Endothelial cell of umbilical vein (primary cell): Measurements from ENCODE around the gene ABCD1. TPM values are rescaled to one million over a fixed set of nuclear protein-coding genes. Genes with fewer than 3 reads are reported as not detected.

Source experiments
- BruUV-seq: library from RNA; stranded (reverse); fragments of 400-500 nt; replicated peaks from 2 replicates; lab custom pipeline; 2021; lab: Mats Ljungman, UMichigan
- CTCF ChIA-PET: fragments of 300-600, 350-600 bp; sonication (Branson Sonifier 250); formaldehyde crosslinking; loops from one replicate; lab custom pipeline; 2021; ENCODE audit warnings: antibody characterized with exemption, inconsistent platforms; lab: Charles Lee
- POLR2A ChIA-PET: fragments of 300-600, 350-600 bp; sonication (Branson Sonifier 250); formaldehyde crosslinking; loops from one replicate; lab custom pipeline; 2021; ENCODE audit warnings: antibody characterized with exemption, inconsistent platforms; lab: Charles Lee
- DNase-seq: peaks from one replicate; pipeline ENCODE4 v3.0.0-alpha.2; 2011; ENCODE audit warnings: low read depth, low spot score
- FAIRE-seq: peaks from 2 replicates; lab custom pipeline; 2011; peaks lifted over from hg19 to GRCh38; lab: Jason Lieb, UNC
- H2AFZ ChIP-seq: 2 replicates; pipeline ENCODE4 v1.6.0; 2012; ENCODE audit warnings: low read depth, low read length, control low read depth, inconsistent platforms
- H3K27ac ChIP-seq: 2 replicates; pipeline ENCODE4 v1.5.1; 2011; ENCODE audit warnings: low read depth, mild to moderate bottlenecking, control low read depth, low read length, moderate library complexity; ENCODE audit not compliant: insufficient read depth
- H3K27me3 ChIP-seq, 2 experiments: 2 replicates each; pipeline versions ENCODE4 v1.6.0 to v1.6.1; 2011; ENCODE audit warnings: low read length in 2 of 2, mixed read lengths in 1 of 2; ENCODE audit not compliant: control insufficient read depth in 2 of 2, insufficient read depth in 2 of 2
- H3K36me3 ChIP-seq, 2 experiments: 2 replicates in 1 of 2; 3 replicates in 1 of 2; pipeline ENCODE4 v1.5.1; 2011; ENCODE audit warnings: low read length in 2 of 2, mild to moderate bottlenecking in 1 of 2, moderate library complexity in 1 of 2; ENCODE audit not compliant: control insufficient read depth in 2 of 2, insufficient read depth in 2 of 2; ENCODE audit errors: extremely low read depth in 1 of 2
- H3K4me1 ChIP-seq: 3 replicates; pipeline ENCODE4 v1.5.1; 2011; ENCODE audit warnings: mild to moderate bottlenecking, low read length; ENCODE audit not compliant: control insufficient read depth, insufficient read depth; ENCODE audit errors: extremely low read depth
- H3K4me2 ChIP-seq: 2 replicates; pipeline ENCODE4 v1.6.1; 2011; ENCODE audit warnings: low read length, control low read depth, mixed read lengths; ENCODE audit not compliant: insufficient read depth
- H3K4me3 ChIP-seq, 3 experiments: fragments of 200-600 bp in 1 of 3; sonication (generic), shearing (Covaris generic) in 1 of 3; replicated peaks in 1 of 3; 2 replicates each; pipeline ENCODE4 v1.5.1; 2011 to 2016; ENCODE audit warnings: control low read depth in 3 of 3, low read length in 3 of 3, mild to moderate bottlenecking in 2 of 3, inconsistent platforms in 1 of 3, low read depth in 1 of 3, moderate library complexity in 1 of 3; ENCODE audit not compliant: insufficient read depth in 1 of 3
- H3K79me2 ChIP-seq: 2 replicates; pipeline ENCODE4 v1.6.0; 2012; ENCODE audit warnings: low read length, inconsistent platforms; ENCODE audit not compliant: control insufficient read depth, insufficient read depth
- H3K9ac ChIP-seq: replicated peaks from 2 replicates; pipeline ENCODE3; 2011; ENCODE audit warnings: low read length, control low read depth; ENCODE audit not compliant: insufficient read depth; ENCODE audit errors: extremely low read depth
- H3K9me1 ChIP-seq: replicated peaks from 3 replicates; pipeline ENCODE4 v1.6.0; 2011; ENCODE audit warnings: mild to moderate bottlenecking, low read length; ENCODE audit not compliant: control insufficient read depth, insufficient read depth; ENCODE audit errors: extremely low read depth
- H3K9me3 ChIP-seq: replicated peaks from 2 replicates; pipeline ENCODE4 v1.5.1; 2012; ENCODE audit warnings: low read length, inconsistent platforms; ENCODE audit not compliant: control insufficient read depth, insufficient read depth
- H4K20me1 ChIP-seq: replicated peaks from 2 replicates; pipeline ENCODE3; 2011; ENCODE audit warnings: mild to moderate bottlenecking, low read length; ENCODE audit not compliant: control insufficient read depth, insufficient read depth; ENCODE audit errors: extremely low read depth
- EZH2 ChIP-seq: IDR thresholded peaks from 2 replicates; pipeline ENCODE4 v1.6.1; 2012; ENCODE audit warnings: borderline replicate concordance, low read depth, mild to moderate bottlenecking, moderate library complexity, low read length, inconsistent platforms; ENCODE audit not compliant: severe bottlenecking
- FOS ChIP-seq: IDR thresholded peaks from 2 replicates; pipeline ENCODE4 v1.6.1; 2011; ENCODE audit warnings: mild to moderate bottlenecking, low read length, moderate library complexity, borderline replicate concordance; ENCODE audit not compliant: insufficient read depth
- GATA2 ChIP-seq: IDR thresholded peaks from 2 replicates; pipeline ENCODE4 v1.7.0; 2011; ENCODE audit warnings: low read depth, mild to moderate bottlenecking, moderate library complexity, mixed read lengths, low read length; ENCODE audit not compliant: insufficient read length, insufficient read depth
- JUN ChIP-seq: IDR thresholded peaks from 2 replicates; pipeline ENCODE4 v1.6.1; 2011; ENCODE audit warnings: borderline replicate concordance, low read depth; ENCODE audit not compliant: insufficient read length, insufficient read depth
- MAX ChIP-seq: IDR thresholded peaks from 2 replicates; pipeline ENCODE4 v1.6.1; 2011; ENCODE audit not compliant: insufficient read depth, insufficient read length
- MYC ChIP-seq: IDR thresholded peaks from one replicate; pipeline ENCODE4 v1.6.1; 2011; ENCODE audit warnings: mild to moderate bottlenecking, low read depth, low read length
- POLR2A ChIP-seq: IDR thresholded peaks from 2 replicates; pipeline ENCODE4 v1.6.1; 2012; ENCODE audit warnings: low read depth, mild to moderate bottlenecking, control low read depth, low read length
- POLR2AphosphoS5 ChIP-seq: IDR thresholded peaks from 2 replicates; pipeline ENCODE4 v1.6.1; 2012; ENCODE audit warnings: low read depth, mild to moderate bottlenecking, control low read depth, low read length, moderate library complexity; ENCODE audit not compliant: insufficient read depth
- dilution Hi-C: fragments of 300-500 bp; cut with MboI; formaldehyde crosslinking; loops from one replicate; pipeline ENCODE4 v1.15.0; 2019; ENCODE audit warnings: low sequenced_read_pairs; ENCODE audit not compliant: extremely low pct_ligation_motif_present
- intact Hi-C: fragments of 100-400 bp; cut with micrococcal nuclease; formaldehyde crosslinking; loops from one replicate; pipeline ENCODE4 v1.10.0; 2022
- polyA plus RNA-seq, 4 experiments: library from polyadenylated mRNA; depleted of rRNA in 3 of 4; stranded (reverse) in 3 of 4; unstranded in 1 of 4; fragments of >200 nt; gene quantifications; 2 replicates each; pipeline versions ENCODE4 v1.2.1 to v1.2.3, GENCODE V29; 2011 to 2012; ENCODE audit warnings: missing spikeins in 1 of 4
- total RNA-seq: library from RNA; stranded (reverse); gene quantifications from 2 replicates; pipeline ENCODE4 v1.2.3, GENCODE V29; 2021
- TF ChIP-seq, protein P1 (sequence below), 2 donors: IDR thresholded peaks; 1 replicate in 1 of 2; 2 replicates in 1 of 2; pipeline ENCODE4 v1.5.1; 2011; ENCODE audit warnings: low read length in 2 of 2, mild to moderate bottlenecking in 2 of 2, moderate library complexity in 2 of 2, control low read depth in 1 of 2, inconsistent platforms in 1 of 2, low read depth in 1 of 2; ENCODE audit not compliant: insufficient read depth in 1 of 2; ENCODE audit errors: extremely low read depth in 1 of 2

The ABCD1 gene
- total and polyA plus RNA-seq, 2 donors (not counting 3 experiments of a cell fraction or from before 2014, with no cell fraction given), result 9.1 to 12.9 TPM

GRCh38 chrX:153778181-153778580 is 53.5 kb downstream of the ABCD1 start:
- Histone ChIP-seq H3K4me3 (no peak overlapping the region), H2AFZ (no peak overlapping the region), H4K20me1 (no peaks in the 10 kb centered on the region), H3K79me2 (no peaks in the 10 kb centered on the region), H3K9me1 (no peaks in the 10 kb centered on the region), H3K27me3 (no peaks in the 10 kb centered on the region), H3K4me2 (no peak overlapping the region), H3K27ac (no peak overlapping the region), H3K9ac (no peak overlapping the region), H3K4me1 (no peaks in the 10 kb centered on the region), H3K36me3 (peaks cover 0 to 5% of the 10 kb centered on the region in 2 experiments), H3K9me3 (no peaks in the 10 kb centered on the region)
- TF ChIP-seq EZH2 (no peak), JUN (no peak), POLR2A (no peak)
- dilution Hi-C loops (no loop called here), intact Hi-C loops (no loop called here)
- FAIRE-seq, result no peak
- POLR2A ChIA-PET, result no interaction called here
- DNase-seq, result no peak
- no TSS peak for BruUV-seq
- CTCF ChIA-PET, result interaction anchor here (0.9 to 1.1 kb wide), 3 partner anchors 14 to 169 kb away, joined by 3 to 6 read pairs (median 3); partner anchors contain the start of gene PLXNB3

GRCh38 chrX:153778684-153779101 is 54.0 kb downstream of the ABCD1 start:
- Histone ChIP-seq H3K4me2 (no peak overlapping the region), H3K9me1 (no peaks in the 10 kb centered on the region), H3K4me3 (no peak overlapping the region), H3K36me3 (peaks cover 0 to 5% of the 10 kb centered on the region in 2 experiments), H3K27me3 (no peaks in the 10 kb centered on the region), H3K79me2 (no peaks in the 10 kb centered on the region), H2AFZ (no peak overlapping the region), H3K27ac (no peak overlapping the region), H3K9me3 (no peaks in the 10 kb centered on the region), H3K4me1 (no peaks in the 10 kb centered on the region), H4K20me1 (no peaks in the 10 kb centered on the region), H3K9ac (no peak overlapping the region)
- CTCF ChIA-PET, result interaction anchor here (1.1 to 1.3 kb wide), 2 partner anchors 11 to 144 kb away, joined by 3 read pairs; no protein-coding TSS in a partner anchor
- TF ChIP-seq FOS (no peak), MAX (no peak), MYC (no peak), POLR2AphosphoS5 (no peak), POLR2A (no peak), GATA2 (no peak), EZH2 (no peak), JUN (no peak)
- TF ChIP-seq, protein P1, sequence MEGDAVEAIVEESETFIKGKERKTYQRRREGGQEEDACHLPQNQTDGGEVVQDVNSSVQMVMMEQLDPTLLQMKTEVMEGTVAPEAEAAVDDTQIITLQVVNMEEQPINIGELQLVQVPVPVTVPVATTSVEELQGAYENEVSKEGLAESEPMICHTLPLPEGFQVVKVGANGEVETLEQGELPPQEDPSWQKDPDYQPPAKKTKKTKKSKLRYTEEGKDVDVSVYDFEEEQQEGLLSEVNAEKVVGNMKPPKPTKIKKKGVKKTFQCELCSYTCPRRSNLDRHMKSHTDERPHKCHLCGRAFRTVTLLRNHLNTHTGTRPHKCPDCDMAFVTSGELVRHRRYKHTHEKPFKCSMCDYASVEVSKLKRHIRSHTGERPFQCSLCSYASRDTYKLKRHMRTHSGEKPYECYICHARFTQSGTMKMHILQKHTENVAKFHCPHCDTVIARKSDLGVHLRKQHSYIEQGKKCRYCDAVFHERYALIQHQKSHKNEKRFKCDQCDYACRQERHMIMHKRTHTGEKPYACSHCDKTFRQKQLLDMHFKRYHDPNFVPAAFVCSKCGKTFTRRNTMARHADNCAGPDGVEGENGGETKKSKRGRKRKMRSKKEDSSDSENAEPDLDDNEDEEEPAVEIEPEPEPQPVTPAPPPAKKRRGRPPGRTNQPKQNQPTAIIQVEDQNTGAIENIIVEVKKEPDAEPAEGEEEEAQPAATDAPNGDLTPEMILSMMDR (IDR thresholded peaks at IDR 0.05; ENCODE audit: extremely low read depth in 1 of 2, insufficient read depth in 1 of 2, low read depth in 1 of 2, low read length in 2 of 2), result no peak
- no TSS peak for BruUV-seq
- dilution Hi-C loops, result no loop called here
- POLR2A ChIA-PET, result no interaction called here
- DNase-seq (no peak), FAIRE-seq (no peak)
- intact Hi-C loops, result no loop called here
